C4-2B (cell line): ENCODE data around the gene DIS3L2.

ENCODE experiments used
- CTCF ChIP-seq: fragments of 450-650 bp; conservative IDR thresholded peaks from 2 replicates; pipeline ENCODE4 v1.5.1; 2017; ENCODE audit warnings: mild to moderate bottlenecking
- ZFX ChIP-seq: fragments of 450-650 bp; IDR thresholded peaks from 2 replicates; pipeline ENCODE4 v1.6.1; 2017

GRCh38 chr2:232139171-232139594 is 177.7 kb downstream of the DIS3L2 start:
- TF ChIP-seq CTCF (no peak), ZFX (no peak)
